ENCODE results near the gene PKNOX2. TPM values are rescaled to one million over a fixed set of nuclear protein-coding genes. Genes with fewer than 3 reads are reported as not detected.

PKNOX2 gene
- total and polyA plus RNA-seq, 2 of the 8 experiments (the other 6 are each of a cell fraction or from before 2014, with no cell fraction given), result 2.0 TPM

DNA sequence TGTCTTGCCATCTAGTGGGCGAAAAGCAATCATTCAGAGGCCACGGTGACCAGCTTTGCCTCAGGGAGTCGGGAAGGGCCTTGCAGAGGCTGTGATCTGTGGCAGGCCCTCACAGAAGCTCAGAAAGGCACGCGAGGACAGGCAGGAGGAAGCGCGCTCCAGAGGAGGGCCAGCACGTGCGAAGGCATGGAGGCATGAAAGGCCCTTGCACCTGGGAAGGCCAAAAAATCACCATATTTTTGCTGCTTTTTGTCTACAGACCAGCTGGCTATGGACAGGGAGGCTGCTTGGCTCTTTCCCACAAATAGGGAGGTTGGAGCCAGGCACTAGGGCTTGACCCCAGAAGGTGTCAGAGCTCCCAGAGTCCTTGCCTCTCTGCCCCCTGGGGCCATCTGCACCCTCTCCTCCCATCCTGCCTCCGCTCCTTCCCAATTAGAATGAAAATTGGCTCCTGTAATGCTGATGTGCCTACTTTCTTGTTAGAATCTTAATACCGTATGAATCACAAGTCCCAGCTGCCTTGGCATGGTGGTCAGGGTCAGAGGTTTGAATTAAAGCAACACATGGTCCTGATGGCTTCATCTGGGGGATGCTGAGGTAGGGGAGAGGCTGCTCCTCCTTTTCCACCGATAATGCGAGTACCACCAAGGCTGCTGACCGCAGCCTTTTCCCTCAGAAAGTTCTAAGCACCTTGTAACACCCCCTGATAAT is 262.4 kb downstream of the PKNOX2 start:
- Histone ChIP-seq H3K79me2 (ENCODE audit: control insufficient read depth in 1 of 2, insufficient read depth in 2 of 2, low read length in 2 of 2) (no peaks in the 10 kb centered on the region), H4K20me1 (replicated peaks in 1 of 2; ENCODE audit: control insufficient read depth in 1 of 2, insufficient read depth in 2 of 2, low read length in 2 of 2) (no peaks in the 10 kb centered on the region), H3K56ac (replicated peaks; ENCODE audit: insufficient read length, low read depth, low read length) (no peak overlapping the region), H3K9ac (replicated peaks in 1 of 4; ENCODE audit: extremely low read depth in 1 of 4, low read depth in 3 of 4, low read length in 3 of 4) (no peak overlapping the region), H3K23ac (ENCODE audit: insufficient read length) (no peak overlapping the region), H2BK120ac (replicated peaks; ENCODE audit: low read depth, low read length) (no peak overlapping the region), H4K8ac (ENCODE audit: extremely low read depth, insufficient read depth, low read length) (no peak overlapping the region), H3K4me3 (ENCODE audit: extremely low read depth in 1 of 4, insufficient read depth in 2 of 4, low read depth in 3 of 4, low read length in 4 of 4) (no peak overlapping the region), H3K4me2 (ENCODE audit: insufficient read depth in 1 of 2, low read depth in 2 of 2, low read length in 2 of 2) (no peak overlapping the region), H2BK12ac (ENCODE audit: low read depth, low read length) (peak overlapping the region; percentile 60; the same call in 1 of the 2 replicates), H3K9me3 (ENCODE audit: insufficient read depth in 2 of 2, low read depth in 1 of 2, low read length in 1 of 2) (no peaks in the 10 kb centered on the region), H2AFZ (ENCODE audit: low read length) (no peak overlapping the region), H3K79me1 (ENCODE audit: low read depth, low read length) (no peaks in the 10 kb centered on the region), H2AK5ac (ENCODE audit: low read depth, low read length) (no peak overlapping the region), H3K23me2 (ENCODE audit: low read depth, low read length) (no peaks in the 10 kb centered on the region), H2BK5ac (ENCODE audit: low read depth, low read length) (no peak overlapping the region; the same call in 1 of the 2 replicates), H4K91ac (replicated peaks; ENCODE audit: insufficient read length, low read length) (peak overlapping the region; percentile 22), H2BK20ac (ENCODE audit: low read length) (no peak overlapping the region), H3K27me3 (replicated peaks in 1 of 4; ENCODE audit: control insufficient read depth in 3 of 4, extremely low read depth in 1 of 4, insufficient read depth in 3 of 4, low read length in 3 of 4) (no peaks in the 10 kb centered on the region), H3K4me1 (replicated peaks in 1 of 4; ENCODE audit: control insufficient read depth in 3 of 4, insufficient read depth in 4 of 4, low read length in 3 of 4) (peaks cover 0 to 5% (median 4%) of the 10 kb centered on the region in 4 experiments; a peak in 3 of 7 replicates), H2BK15ac (ENCODE audit: low read length) (no peak overlapping the region), H3K27ac (ENCODE audit: low read depth, low read length) (no peak overlapping the region), H4K5ac (ENCODE audit: insufficient read length, low read depth, low read length) (no peak overlapping the region), H3K4ac (replicated peaks; ENCODE audit: insufficient read length, low read depth, low read length) (no peak overlapping the region), H3K18ac (ENCODE audit: extremely low read depth, low read length) (no peak overlapping the region), H3K36me3 (ENCODE audit: control insufficient read depth in 2 of 4, insufficient read depth in 4 of 4, low read length in 3 of 4) (no peaks in the 10 kb centered on the region), H3K14ac (ENCODE audit: insufficient read length) (no peak overlapping the region)
- no peak for DNase-seq (ENCODE audit: low read depth in 1 of 2, low spot score in 2 of 2)
- no peak for FAIRE-seq
- no peak for TF ChIP-seq GABPA (IDR thresholded peaks at IDR 0.05; ENCODE audit: borderline replicate concordance, insufficient read depth, low read length)
- TF ChIP-seq, protein P1, sequence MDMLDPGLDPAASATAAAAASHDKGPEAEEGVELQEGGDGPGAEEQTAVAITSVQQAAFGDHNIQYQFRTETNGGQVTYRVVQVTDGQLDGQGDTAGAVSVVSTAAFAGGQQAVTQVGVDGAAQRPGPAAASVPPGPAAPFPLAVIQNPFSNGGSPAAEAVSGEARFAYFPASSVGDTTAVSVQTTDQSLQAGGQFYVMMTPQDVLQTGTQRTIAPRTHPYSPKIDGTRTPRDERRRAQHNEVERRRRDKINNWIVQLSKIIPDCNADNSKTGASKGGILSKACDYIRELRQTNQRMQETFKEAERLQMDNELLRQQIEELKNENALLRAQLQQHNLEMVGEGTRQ (IDR thresholded peaks at IDR 0.05; ENCODE audit: low read length), result no peak
- peak; percentile 72 for TF ChIP-seq E2F6 (IDR thresholded peaks at IDR 0.05)
- no peak for TF ChIP-seq RAD21 (IDR thresholded peaks at IDR 0.05 in 1 of 2, conservative IDR thresholded peaks at IDR 0.05 in 1 of 2; ENCODE audit: low read depth in 2 of 2, low read length in 2 of 2)
- TF ChIP-seq MAX (IDR thresholded peaks at IDR 0.05), result peak; percentile 82
- no peak for TF ChIP-seq YY1 (IDR thresholded peaks at IDR 0.05; ENCODE audit: low read depth, low read length)
- POLR2A ChIA-PET (ENCODE audit: partially characterized antibody), result interaction anchor here (0.7 kb wide), 1 partner anchor 19 kb away, joined by 3 read pairs; no protein-coding TSS in a partner anchor
- 83% methylated on average over 14 of the region's 14 CpGs; no CpG with 5 or more reads in 1 of the 2 experiments for WGBS, 2 experiments (ENCODE audit: extremely low coverage in 1 of 2, insufficient coverage in 1 of 2, insufficient read length in 1 of 2, insufficient replicate concordance in 2 of 2, low coverage in 1 of 2, low lambda C conversion rate in 2 of 2, missing lambda C conversion rate in 1 of 2)
- CTCF ChIA-PET (ENCODE audit: partially characterized antibody), result interaction anchor here (0.6 to 12.7 kb wide), 17 partner anchors 32 to 382 kb away, joined by 3 to 234 read pairs (median 4); partner anchors contain the start of gene TMEM218

Measured in H1 (cell line).